ENCODE measurements around the gene GTPBP3. TPM values are rescaled to one million over a fixed set of nuclear protein-coding genes. Genes with fewer than 3 reads are reported as not detected.

Gene GTPBP3
- total and polyA plus RNA-seq, 2 of the 13 experiments (the other 11 are each of a cell fraction or from before 2014, with no cell fraction given) = 17.5 to 30.0 TPM

DNA sequence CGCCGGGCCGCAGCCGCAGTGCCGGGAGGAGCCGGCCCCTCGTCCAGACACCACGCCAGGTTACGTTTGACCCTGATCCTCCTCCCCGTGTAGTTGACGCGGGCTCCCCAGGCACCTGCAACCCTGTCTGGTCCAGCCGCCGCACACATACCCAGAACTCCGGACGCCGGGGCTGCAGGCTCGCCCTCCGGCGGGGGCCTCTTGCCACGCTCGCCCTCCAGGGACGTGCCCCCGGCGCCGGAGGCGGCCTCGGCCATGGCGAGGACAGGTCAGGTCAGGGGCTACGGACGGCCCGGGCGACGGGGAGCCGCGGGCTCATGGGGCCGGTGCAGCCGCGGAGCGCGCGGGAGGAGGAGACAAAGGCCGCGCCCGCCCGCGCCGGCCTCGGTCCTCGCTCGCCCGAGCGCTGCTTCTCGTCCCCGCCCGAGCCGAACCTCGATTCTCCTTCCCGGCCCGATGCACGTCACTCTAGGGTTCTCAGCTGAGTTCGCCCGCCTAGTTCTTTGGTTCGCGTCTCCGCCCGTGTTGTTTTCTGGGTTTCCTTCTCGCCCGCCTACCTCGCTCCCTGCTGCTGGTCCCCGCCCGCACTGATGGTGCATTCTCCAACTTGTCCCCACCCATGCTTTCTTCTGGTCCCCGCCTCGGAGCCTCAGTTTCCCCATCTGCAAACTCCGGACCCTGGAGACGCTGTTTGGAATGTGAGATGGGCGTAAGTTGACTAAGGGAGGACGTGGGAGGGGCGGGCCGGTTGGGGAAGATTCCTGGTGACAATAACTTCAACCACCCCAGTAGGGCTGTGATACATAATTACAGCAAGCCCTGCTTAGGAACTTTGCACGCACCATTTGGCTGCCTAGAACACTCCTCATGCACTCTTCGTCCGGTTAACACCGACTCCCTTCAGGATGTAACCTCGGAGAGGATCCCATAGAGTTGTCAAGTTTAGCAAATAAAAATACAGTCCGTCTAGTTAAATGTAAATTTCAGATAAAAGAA is 2.6 kb upstream of the GTPBP3 start, which contains the start of gene ANO8 (continued):
- no peak for TF ChIP-seq ZNF772 (CRISPR knock-in tag; IDR thresholded peaks at IDR 0.05)
- TF ChIP-seq POLR2AphosphoS2 (IDR thresholded peaks at IDR 0.05; ENCODE audit: low read depth, low read length) = no peak
- 0 out of 2 replicates have a peak, but pooled peaks have one; percentile 53 for TF ChIP-seq SP4 (CRISPR knock-in tag; IDR thresholded peaks at IDR 0.05)
- TF ChIP-seq, protein P1, sequence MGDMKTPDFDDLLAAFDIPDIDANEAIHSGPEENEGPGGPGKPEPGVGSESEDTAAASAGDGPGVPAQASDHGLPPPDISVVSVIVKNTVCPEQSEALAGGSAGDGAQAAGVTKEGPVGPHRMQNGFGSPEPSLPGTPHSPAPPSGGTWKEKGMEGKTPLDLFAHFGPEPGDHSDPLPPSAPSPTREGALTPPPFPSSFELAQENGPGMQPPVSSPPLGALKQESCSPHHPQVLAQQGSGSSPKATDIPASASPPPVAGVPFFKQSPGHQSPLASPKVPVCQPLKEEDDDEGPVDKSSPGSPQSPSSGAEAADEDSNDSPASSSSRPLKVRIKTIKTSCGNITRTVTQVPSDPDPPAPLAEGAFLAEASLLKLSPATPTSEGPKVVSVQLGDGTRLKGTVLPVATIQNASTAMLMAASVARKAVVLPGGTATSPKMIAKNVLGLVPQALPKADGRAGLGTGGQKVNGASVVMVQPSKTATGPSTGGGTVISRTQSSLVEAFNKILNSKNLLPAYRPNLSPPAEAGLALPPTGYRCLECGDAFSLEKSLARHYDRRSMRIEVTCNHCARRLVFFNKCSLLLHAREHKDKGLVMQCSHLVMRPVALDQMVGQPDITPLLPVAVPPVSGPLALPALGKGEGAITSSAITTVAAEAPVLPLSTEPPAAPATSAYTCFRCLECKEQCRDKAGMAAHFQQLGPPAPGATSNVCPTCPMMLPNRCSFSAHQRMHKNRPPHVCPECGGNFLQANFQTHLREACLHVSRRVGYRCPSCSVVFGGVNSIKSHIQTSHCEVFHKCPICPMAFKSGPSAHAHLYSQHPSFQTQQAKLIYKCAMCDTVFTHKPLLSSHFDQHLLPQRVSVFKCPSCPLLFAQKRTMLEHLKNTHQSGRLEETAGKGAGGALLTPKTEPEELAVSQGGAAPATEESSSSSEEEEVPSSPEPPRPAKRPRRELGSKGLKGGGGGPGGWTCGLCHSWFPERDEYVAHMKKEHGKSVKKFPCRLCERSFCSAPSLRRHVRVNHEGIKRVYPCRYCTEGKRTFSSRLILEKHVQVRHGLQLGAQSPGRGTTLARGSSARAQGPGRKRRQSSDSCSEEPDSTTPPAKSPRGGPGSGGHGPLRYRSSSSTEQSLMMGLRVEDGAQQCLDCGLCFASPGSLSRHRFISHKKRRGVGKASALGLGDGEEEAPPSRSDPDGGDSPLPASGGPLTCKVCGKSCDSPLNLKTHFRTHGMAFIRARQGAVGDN (CRISPR knock-in tag; IDR thresholded peaks at IDR 0.05) = peak; percentile 90
- TF ChIP-seq ASH2L (IDR thresholded peaks at IDR 0.05; ENCODE audit: insufficient read length, low read depth, low read length) = peak; percentile 82
- peak; percentile 94 for TF ChIP-seq ZFY (CRISPR knock-in tag; IDR thresholded peaks at IDR 0.05)
- no peak for TF ChIP-seq ZNF17 (CRISPR knock-in tag; IDR thresholded peaks at IDR 0.05)
- TF ChIP-seq FOXA3 (CRISPR knock-in tag; IDR thresholded peaks at IDR 0.05) = peak; percentile 9; the same call in 1 of the 2 replicates
- TF ChIP-seq, protein P2, sequence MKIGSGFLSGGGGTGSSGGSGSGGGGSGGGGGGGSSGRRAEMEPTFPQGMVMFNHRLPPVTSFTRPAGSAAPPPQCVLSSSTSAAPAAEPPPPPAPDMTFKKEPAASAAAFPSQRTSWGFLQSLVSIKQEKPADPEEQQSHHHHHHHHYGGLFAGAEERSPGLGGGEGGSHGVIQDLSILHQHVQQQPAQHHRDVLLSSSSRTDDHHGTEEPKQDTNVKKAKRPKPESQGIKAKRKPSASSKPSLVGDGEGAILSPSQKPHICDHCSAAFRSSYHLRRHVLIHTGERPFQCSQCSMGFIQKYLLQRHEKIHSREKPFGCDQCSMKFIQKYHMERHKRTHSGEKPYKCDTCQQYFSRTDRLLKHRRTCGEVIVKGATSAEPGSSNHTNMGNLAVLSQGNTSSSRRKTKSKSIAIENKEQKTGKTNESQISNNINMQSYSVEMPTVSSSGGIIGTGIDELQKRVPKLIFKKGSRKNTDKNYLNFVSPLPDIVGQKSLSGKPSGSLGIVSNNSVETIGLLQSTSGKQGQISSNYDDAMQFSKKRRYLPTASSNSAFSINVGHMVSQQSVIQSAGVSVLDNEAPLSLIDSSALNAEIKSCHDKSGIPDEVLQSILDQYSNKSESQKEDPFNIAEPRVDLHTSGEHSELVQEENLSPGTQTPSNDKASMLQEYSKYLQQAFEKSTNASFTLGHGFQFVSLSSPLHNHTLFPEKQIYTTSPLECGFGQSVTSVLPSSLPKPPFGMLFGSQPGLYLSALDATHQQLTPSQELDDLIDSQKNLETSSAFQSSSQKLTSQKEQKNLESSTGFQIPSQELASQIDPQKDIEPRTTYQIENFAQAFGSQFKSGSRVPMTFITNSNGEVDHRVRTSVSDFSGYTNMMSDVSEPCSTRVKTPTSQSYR (CRISPR knock-in tag; IDR thresholded peaks at IDR 0.05; ENCODE audit: borderline replicate concordance) = no peak
- TF ChIP-seq, protein P3, sequence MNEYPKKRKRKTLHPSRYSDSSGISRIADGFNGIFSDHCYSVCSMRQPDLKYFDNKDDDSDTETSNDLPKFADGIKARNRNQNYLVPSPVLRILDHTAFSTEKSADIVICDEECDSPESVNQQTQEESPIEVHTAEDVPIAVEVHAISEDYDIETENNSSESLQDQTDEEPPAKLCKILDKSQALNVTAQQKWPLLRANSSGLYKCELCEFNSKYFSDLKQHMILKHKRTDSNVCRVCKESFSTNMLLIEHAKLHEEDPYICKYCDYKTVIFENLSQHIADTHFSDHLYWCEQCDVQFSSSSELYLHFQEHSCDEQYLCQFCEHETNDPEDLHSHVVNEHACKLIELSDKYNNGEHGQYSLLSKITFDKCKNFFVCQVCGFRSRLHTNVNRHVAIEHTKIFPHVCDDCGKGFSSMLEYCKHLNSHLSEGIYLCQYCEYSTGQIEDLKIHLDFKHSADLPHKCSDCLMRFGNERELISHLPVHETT (CRISPR knock-in tag; conservative IDR thresholded peaks at IDR 0.05) = 0 out of 2 replicates have a peak, but pooled peaks have one; percentile 36
- TF ChIP-seq ZNF83 (CRISPR knock-in tag; IDR thresholded peaks at IDR 0.05; ENCODE audit: borderline replicate concordance) = 0 out of 2 replicates have a peak, but pooled peaks have one; percentile 37
- TF ChIP-seq, protein P4, sequence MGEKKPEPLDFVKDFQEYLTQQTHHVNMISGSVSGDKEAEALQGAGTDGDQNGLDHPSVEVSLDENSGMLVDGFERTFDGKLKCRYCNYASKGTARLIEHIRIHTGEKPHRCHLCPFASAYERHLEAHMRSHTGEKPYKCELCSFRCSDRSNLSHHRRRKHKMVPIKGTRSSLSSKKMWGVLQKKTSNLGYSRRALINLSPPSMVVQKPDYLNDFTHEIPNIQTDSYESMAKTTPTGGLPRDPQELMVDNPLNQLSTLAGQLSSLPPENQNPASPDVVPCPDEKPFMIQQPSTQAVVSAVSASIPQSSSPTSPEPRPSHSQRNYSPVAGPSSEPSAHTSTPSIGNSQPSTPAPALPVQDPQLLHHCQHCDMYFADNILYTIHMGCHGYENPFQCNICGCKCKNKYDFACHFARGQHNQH (CRISPR knock-in tag; IDR thresholded peaks at IDR 0.05) = peak; percentile 49; the same call in 1 of the 2 replicates
- peak; percentile 70; the same call in 1 of the 2 replicates for TF ChIP-seq ZNF768 (CRISPR knock-in tag; IDR thresholded peaks at IDR 0.05)
- TF ChIP-seq, protein P5, sequence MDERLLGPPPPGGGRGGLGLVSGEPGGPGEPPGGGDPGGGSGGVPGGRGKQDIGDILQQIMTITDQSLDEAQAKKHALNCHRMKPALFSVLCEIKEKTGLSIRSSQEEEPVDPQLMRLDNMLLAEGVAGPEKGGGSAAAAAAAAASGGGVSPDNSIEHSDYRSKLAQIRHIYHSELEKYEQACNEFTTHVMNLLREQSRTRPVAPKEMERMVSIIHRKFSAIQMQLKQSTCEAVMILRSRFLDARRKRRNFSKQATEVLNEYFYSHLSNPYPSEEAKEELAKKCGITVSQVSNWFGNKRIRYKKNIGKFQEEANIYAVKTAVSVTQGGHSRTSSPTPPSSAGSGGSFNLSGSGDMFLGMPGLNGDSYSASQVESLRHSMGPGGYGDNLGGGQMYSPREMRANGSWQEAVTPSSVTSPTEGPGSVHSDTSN (CRISPR knock-in tag; IDR thresholded peaks at IDR 0.05) = peak; percentile 61
- TF ChIP-seq ZNF616 (CRISPR knock-in tag; IDR thresholded peaks at IDR 0.05; ENCODE audit: low read depth) = peak; percentile 66; the same call in 1 of the 2 replicates
- peak; percentile 71 for TF ChIP-seq ZNF776 (CRISPR knock-in tag; IDR thresholded peaks at IDR 0.05)
